Ovary (tissue), 3 donors: ENCODE measurements around the gene AIFM3.

Experiments used
- EP300 ChIP-seq: sonication (generic); formaldehyde crosslinking; IDR thresholded peaks from one replicate; pipeline ENCODE4 v1.6.1; 2017; ENCODE audit warnings: antibody characterized with exemption
- POLR2A ChIP-seq: fragments of 450-650 bp; IDR thresholded peaks from one replicate; pipeline ENCODE4 v1.6.1; 2017; ENCODE audit warnings: antibody characterized with exemption, mild to moderate bottlenecking, moderate library complexity
- TF ChIP-seq, protein P1 (sequence below), 3 donors: fragments of 450-650 bp in 2 of 3; fragments of 200-600 bp in 1 of 3; IDR thresholded peaks; one replicate each; pipeline versions ENCODE4 v1.5.1 to v1.8.0; 2016 to 2022; ENCODE audit warnings: antibody characterized with exemption in 3 of 3, mild to moderate bottlenecking in 1 of 3
- donor health status: DM: no; HTN: no; CAD: no.

GRCh38 chr22:20960609-20961008, 6.4 kb upstream of the AIFM3 start:
- TF ChIP-seq POLR2A (no peak), EP300 (no peak)
- TF ChIP-seq, protein P1, sequence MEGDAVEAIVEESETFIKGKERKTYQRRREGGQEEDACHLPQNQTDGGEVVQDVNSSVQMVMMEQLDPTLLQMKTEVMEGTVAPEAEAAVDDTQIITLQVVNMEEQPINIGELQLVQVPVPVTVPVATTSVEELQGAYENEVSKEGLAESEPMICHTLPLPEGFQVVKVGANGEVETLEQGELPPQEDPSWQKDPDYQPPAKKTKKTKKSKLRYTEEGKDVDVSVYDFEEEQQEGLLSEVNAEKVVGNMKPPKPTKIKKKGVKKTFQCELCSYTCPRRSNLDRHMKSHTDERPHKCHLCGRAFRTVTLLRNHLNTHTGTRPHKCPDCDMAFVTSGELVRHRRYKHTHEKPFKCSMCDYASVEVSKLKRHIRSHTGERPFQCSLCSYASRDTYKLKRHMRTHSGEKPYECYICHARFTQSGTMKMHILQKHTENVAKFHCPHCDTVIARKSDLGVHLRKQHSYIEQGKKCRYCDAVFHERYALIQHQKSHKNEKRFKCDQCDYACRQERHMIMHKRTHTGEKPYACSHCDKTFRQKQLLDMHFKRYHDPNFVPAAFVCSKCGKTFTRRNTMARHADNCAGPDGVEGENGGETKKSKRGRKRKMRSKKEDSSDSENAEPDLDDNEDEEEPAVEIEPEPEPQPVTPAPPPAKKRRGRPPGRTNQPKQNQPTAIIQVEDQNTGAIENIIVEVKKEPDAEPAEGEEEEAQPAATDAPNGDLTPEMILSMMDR (IDR thresholded peaks at IDR 0.05) = no peak
